Right renal pelvis (tissue), 4 donors: ENCODE results near the gene TTLL5. TPM values are rescaled to one million over a fixed set of nuclear protein-coding genes. Genes with fewer than 3 reads are reported as not detected.

Source experiments
- DNase-seq, 4 donors: peaks; one replicate each; pipeline ENCODE4 v3.0.0-alpha.2; 2013; ENCODE audit warnings: low read depth in 4 of 4, low spot score in 3 of 4, missing footprints in 1 of 4
- polyA plus RNA-seq, 4 donors: library from polyadenylated mRNA; unstranded; fragments of 120-200 nt; gene quantifications; one replicate each; pipeline ENCODE4 v1.2.1, GENCODE V29; 2013; ENCODE audit not compliant: insufficient read length in 4 of 4

TTLL5 gene
- polyA plus RNA-seq, 4 donors, result 29.1 to 31.3 (median 30.0) TPM

DNA sequence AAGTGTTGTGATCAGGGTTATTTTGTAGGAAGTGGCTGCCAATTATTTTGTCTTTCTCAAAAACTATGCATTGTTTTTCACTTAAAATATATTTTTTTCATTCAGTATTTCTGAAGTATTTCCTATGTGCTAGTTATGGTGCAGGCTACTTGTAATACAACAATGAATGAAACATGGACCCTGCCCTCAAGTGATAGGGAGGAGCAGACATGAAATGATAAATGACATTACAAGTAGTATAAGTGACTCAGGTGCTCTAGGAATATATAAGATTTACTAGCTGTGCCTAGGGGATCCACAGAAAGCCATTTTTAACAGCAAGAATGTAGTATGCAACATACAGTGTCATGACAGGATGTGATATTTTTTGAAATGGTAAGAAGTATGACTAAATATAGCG, 65.3 kb downstream of the TTLL5 start:
- DNase-seq, result no peak

DNA sequence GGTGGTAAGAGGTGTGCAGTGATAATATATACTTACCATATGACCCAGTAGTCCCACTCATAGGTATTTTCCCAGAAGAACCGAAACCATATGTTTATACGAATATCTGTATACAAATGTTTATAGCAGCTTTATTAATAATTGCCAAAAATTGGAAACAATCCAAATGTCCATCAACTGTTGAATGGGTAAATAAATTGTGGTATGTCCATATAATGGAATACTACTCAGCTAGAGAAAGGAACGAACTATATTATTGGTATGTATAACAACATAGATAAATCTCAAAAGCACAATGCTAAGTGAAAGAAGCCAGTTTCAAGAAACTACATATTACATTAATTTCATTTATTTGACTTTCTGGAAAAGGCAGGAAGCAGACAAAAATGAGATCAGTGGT, 66.1 kb downstream of the TTLL5 start:
- no peak for DNase-seq

- DNase-seq, result no peak
Observed at GRCh38 chr14:75732888-75733287, 71.8 kb downstream of the TTLL5 start.

DNA sequence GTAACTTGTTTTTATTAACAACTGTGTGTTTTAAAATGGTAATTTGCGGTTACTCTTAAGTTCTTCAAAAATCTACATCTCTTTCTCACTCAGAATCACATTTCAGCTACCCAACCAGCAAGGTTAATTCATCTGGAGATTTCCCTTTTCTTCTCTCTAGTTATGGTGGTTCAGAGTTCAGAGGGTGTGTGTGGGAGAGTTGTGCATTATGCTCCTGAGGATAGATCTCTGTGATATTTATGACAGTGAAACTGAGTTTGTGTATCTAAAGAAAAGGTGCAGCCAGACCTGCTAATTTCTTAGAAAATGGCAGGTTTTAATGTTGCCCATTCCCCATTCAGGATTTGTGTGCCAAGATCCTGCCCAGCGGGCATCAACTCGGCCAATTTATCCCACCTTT, 73.8 kb downstream of the TTLL5 start:
- no peak for DNase-seq

DNA sequence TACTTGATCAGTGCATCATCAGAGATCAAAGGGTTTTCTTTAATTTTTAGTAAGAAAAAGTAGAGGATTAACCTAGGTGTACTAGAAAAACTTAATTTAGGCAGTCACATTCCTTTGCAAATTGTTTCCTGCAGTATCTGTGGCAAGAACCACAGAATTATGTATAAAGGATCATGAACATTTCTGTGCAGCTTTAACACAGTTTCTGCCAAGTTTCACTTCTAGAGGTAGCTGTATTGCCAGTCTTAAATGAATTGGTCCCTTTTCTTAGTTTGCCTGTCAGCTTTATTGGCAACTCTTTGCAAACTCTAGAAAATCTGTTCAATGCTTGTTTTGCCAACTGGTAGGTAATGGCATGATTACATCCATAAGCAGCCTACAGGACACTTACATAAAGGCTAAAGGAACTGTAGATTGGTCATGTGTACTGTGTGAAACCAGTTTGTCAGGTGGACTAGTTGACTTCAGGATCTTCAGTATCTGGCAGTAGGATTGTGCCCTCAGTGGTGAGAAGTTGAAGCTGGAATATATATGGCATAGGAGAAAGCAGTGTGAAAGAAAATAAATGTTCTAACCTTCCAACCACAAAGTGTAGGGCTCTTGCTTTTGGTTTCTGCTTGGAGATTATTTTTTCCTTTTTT, 75.9 kb downstream of the TTLL5 start:
- DNase-seq, result no peak

DNA sequence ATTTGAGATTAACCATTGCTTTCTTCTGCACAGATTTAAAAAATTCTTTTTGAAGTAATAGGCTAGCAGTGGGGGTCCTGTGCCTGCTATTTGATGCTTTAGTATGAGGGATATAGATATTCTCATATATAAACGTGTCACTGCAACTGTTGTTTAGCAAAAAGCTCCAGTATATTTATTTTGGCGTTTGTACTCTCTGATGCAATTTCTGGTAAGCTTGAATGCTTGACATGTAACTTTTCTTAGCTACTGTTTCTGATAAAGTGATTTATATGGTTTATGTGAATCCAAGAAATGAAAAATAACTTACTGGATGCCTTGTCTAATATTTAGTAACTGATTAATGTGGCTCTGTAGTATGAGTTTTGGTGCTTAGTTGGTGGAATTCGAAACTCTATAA, 77.1 kb downstream of the TTLL5 start:
- no peak for DNase-seq

DNA sequence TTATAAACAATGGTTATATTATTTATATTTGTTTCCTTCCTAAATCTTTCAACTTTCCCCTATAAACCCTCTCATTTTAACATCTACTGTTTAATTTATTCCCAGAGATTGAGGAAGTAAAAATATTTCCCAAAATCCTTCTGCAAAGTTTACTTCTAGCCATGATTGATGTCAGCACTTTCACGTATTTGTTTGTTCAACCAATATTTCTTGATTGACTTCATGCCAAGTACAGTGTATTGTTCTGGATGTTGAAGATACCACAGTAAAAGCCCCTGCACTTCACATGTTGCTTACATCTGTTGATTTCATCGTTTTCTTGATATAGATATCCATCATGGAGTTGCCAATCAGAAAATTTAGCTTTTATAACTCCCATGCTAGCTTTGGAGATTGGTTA, 81.8 kb downstream of the TTLL5 start:
- DNase-seq, result no peak

- DNase-seq, result no peak
Observed at GRCh38 chr14:75747899-75748298, 86.9 kb downstream of the TTLL5 start.

DNA sequence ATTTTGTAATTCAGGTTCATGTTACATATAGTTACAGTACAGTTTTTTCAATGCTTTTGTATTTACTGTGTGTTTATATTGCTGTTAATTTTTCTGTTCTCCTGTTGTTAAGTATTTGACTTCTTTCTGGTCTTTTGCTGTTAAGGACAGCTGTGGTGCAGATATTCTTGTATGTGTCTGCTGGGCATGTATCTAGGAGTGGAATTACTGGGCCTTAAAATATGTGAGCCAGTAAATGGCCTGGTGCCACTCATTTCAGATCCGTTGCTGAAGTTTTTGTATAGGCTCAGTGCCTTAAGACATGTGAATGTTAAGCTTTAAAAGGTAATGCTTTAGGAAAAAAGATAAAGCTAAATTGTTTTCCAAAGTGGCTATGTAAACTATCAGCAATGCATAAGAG, 87.3 kb downstream of the TTLL5 start:
- no peak for DNase-seq

GRCh38 chr14:75751296-75751695, 90.2 kb downstream of the TTLL5 start:
- no peak for DNase-seq

GRCh38 chr14:75752086-75752485, 91.0 kb downstream of the TTLL5 start:
- no peak for DNase-seq

- DNase-seq, result no peak
Observed at GRCh38 chr14:75752907-75753594, 92.0 kb downstream of the TTLL5 start.

DNA sequence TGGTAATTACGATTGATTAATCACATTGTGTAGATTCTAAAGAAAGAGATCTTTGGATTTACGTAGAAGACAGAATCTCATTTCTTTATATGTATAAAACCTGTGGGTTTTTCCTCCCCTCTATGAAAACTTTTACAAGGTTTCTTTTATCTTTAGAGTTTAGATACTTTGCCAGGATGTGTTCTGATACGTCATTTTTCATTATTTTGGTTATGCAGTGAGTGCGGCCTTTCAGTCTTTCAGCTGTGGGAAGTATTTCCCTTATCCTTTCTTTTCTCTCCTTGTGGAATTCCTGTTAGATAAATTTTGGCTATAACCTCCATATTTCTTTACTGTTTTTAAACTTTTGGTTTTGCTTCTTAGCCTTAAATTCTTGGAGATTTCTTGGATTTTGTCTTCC, 92.7 kb downstream of the TTLL5 start:
- DNase-seq, result no peak

DNA sequence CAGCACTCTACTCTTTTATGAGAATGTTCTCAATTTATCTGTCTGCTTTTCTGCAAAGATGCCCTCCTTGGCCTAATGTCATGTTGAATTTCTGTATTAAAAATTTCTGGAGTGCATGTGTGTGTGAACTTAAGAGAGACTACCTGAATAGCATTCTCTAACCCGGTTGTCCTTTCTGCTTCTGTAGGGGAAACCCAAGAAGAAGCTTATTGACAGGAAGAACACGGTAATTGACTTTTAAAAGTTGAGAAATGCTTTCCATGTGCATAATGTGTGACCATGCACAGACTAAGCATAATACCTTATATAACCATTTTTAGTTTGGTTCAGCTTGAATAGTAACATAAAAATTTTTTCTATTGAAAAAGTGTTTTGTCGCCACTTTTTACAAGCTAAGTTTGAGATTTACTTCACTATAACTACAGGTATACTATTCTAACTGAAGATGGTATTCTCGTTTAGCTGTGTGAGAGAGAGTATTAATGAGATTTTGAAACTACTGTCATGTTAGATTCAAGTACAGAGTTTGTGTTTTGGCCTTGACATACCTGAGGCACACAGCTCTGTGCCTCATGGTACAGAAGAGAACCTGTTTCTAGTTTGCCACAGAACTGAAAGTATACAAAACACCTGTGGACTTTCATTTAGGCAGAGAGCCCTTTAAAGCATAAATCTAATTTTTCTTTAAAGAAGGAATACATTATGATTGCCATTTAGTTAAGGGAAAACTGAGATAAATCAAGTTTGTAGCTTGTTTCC, 96.8 kb downstream of the TTLL5 start:
- DNase-seq, result no peak

- no peak for DNase-seq
Observed at GRCh38 chr14:75764020-75764419, 103.0 kb downstream of the TTLL5 start.

- no peak for DNase-seq
Observed at GRCh38 chr14:75769047-75769685, 108.1 kb downstream of the TTLL5 start.

DNA sequence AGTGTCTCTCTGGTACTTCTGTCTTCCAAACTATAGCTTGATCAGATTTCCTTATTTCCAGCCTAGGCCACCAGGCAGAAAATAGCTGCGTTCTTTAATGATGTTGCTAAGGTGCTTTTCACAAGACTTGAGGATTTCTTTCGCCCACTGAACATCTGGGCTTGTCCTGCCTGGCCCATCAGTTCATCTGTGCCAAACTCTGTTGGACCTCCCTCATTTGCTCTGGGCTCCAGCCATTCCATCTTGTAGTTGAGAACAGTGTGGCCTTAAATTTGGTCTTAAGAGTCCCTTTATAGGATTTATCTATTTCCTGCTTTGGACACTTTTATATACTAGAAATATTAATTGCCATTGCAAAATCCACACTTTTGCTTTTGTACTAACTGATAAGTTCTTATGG, 109.6 kb downstream of the TTLL5 start:
- DNase-seq, result no peak

- DNase-seq, result no peak
Observed at GRCh38 chr14:75771595-75771994, 110.5 kb downstream of the TTLL5 start.

GRCh38 chr14:75773046-75773445, 112.0 kb downstream of the TTLL5 start:
- DNase-seq, result no peak

DNA sequence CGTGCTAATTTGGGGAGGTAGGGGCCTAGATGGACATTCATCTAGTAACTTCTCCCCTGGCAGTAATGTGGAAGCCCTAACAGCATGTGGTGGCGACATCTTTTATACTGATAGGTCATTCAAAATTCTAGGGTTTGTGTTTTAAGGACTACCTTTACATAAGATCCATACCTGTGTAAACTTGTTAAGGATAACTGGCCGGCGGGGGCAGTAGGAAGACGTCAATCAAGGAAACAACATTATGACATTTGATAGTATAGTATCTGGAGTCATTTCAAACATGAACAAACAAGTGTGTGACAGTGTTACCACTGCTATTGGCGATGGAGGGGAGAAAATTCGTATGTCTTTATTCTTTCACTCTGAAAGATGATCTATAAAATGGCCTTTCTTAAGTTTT, 120.0 kb downstream of the TTLL5 start:
- DNase-seq, result no peak

DNA sequence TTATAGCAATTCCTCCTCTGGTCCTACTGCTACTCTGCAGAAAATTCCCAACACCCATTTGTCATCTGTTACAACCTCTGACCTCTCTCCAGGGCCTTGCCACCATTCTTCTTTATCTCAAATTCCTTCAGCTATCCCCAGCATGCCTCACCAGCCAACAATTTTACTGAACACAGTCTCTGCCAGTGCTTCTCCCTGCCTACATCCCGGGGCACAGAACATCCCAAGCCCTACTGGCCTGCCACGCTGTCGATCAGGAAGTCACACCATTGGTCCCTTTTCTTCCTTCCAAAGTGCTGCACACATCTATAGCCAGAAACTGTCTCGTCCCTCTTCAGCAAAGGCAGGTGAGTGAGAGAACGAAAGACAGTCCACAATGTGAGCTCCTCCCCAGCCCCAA, 122.1 kb downstream of the TTLL5 start:
- no peak for DNase-seq
